Measurements from ENCODE around the gene SLC17A5. TPM values are rescaled to one million over a fixed set of nuclear protein-coding genes. Genes with fewer than 3 reads are reported as not detected.

The SLC17A5 gene
- total and polyA plus RNA-seq, 7 donors = 3.1 to 7.2 (median 4.5) TPM

GRCh38 chr6:73666393-73666792 lies 12.6 kb upstream of the SLC17A5 start:
- ATAC-seq (no peak), DNase-seq (no peak)
- Histone ChIP-seq H3K36me3 (ENCODE audit: insufficient read depth in 1 of 2, low read depth in 1 of 2) (no peaks in the 10 kb centered on the region), H3K4me3 (no peak overlapping the region), H3K9me3 (no peaks in the 10 kb centered on the region), H3K4me1 (peaks cover 5% of the 10 kb centered on the region), H3K27me3 (ENCODE audit: insufficient read depth in 3 of 3, low read length in 2 of 3) (no peaks in the 10 kb centered on the region), H3K27ac (no peak overlapping the region)
- 37 to 48% (median 46%) methylated on average over 2 of the region's 2 CpGs for WGBS, 3 donors
- no peak for TF ChIP-seq CTCF (IDR thresholded peaks at IDR 0.05)
- intact Hi-C loops (cut with DNase I) = no loop called here

DNA sequence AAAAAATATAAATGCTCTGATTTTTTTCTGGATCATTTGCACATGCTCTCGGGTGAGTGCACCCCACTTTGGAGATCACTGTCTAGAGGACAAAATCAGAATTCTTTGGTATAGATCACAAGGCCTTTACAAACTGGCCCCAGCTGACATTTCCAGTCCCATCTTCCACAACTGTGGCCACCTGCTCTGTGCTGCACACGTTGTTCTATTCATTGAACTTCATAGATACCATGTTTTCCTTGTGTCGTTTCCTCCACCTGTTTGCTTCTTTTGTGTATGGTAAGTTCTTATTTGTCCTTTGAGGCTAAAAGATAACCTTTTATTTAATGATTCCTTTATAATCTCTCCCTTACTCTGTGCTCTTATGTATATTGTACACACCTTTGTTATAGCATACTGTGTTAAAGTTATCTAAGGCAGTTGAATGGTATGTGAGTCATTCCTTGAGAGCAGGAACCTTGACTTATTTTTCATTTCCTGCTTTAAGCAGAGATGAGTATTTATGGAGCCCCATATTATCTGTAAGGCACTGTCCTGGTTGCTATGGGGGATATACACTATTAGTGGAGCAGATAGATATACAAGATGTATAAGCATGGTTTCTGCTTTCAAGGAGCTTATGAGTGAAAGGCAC lies 12.0 kb upstream of the SLC17A5 start:
- H3K27me3 ChIP-seq (ENCODE audit: insufficient read depth in 3 of 3, low read length in 2 of 3) = no peaks in the 10 kb centered on the region
- intact Hi-C loops (cut with DNase I) = no loop called here
- ATAC-seq (no peak), DNase-seq (no peak)
- H3K9me3 ChIP-seq = no peaks in the 10 kb centered on the region
- no peak overlapping the region for H3K4me3 ChIP-seq
- H3K4me1 ChIP-seq = peaks cover 5% of the 10 kb centered on the region
- H3K27ac ChIP-seq = no peak overlapping the region
- 42 to 46% (median 43%) methylated on average over 3 of the region's 3 CpGs for WGBS, 3 donors
- no peaks in the 10 kb centered on the region for H3K36me3 ChIP-seq (ENCODE audit: insufficient read depth in 1 of 2, low read depth in 1 of 2)
- TF ChIP-seq CTCF (IDR thresholded peaks at IDR 0.05) = no peak

- no peak overlapping the region for H3K4me3 ChIP-seq
- ATAC-seq = no peak
- TF ChIP-seq CTCF (IDR thresholded peaks at IDR 0.05) = no peak
- H3K9me3 ChIP-seq = no peaks in the 10 kb centered on the region
- intact Hi-C loops (cut with DNase I) = no loop called here
- H3K4me1 ChIP-seq = peaks cover 5% of the 10 kb centered on the region
- DNase-seq = no peak
- no peaks in the 10 kb centered on the region for H3K27me3 ChIP-seq (ENCODE audit: insufficient read depth in 3 of 3, low read length in 2 of 3)
- no peaks in the 10 kb centered on the region for H3K36me3 ChIP-seq (ENCODE audit: insufficient read depth in 1 of 2, low read depth in 1 of 2)
- 84 to 93% (median 85%) methylated on average over 2 of the region's 2 CpGs for WGBS, 3 donors
- no peak overlapping the region for H3K27ac ChIP-seq
Observed at GRCh38 chr6:73664701-73665100, 10.9 kb upstream of the SLC17A5 start.

DNA sequence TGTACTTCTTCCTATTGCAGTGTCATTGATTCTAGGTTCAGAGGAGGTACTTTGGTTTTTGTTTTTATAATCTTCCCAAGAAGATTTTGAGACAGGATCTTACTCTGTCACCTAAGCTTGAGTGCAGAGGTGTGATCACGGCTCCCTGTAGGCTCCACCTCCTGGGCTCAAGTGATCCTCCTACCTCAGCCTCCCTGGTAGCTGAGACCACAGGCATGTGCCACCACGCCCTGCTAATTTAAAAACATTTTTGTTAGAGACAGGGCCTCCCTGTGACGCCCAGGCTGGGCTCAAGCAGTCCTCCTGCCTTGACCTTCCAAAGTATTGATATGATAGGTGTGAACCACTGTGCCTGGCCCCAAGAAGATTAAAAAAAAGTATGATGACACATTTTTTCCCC lies 3.4 kb upstream of the SLC17A5 start:
- WGBS, 3 donors = 88 to 90% (median 89%) methylated on average over 3 of the region's 3 CpGs
- intact Hi-C loops (cut with DNase I) = no loop called here
- ATAC-seq (no peak), DNase-seq (no peak)
- H3K4me3 ChIP-seq = no peak overlapping the region
- H3K36me3 ChIP-seq (ENCODE audit: insufficient read depth in 1 of 2, low read depth in 1 of 2) = no peaks in the 10 kb centered on the region
- peaks cover 15% of the 10 kb centered on the region for H3K4me1 ChIP-seq
- no peaks in the 10 kb centered on the region for H3K27me3 ChIP-seq (ENCODE audit: insufficient read depth in 3 of 3, low read length in 2 of 3)
- no peak for TF ChIP-seq CTCF (IDR thresholded peaks at IDR 0.05)
- H3K27ac ChIP-seq = no peak overlapping the region
- no peaks in the 10 kb centered on the region for H3K9me3 ChIP-seq

DNA sequence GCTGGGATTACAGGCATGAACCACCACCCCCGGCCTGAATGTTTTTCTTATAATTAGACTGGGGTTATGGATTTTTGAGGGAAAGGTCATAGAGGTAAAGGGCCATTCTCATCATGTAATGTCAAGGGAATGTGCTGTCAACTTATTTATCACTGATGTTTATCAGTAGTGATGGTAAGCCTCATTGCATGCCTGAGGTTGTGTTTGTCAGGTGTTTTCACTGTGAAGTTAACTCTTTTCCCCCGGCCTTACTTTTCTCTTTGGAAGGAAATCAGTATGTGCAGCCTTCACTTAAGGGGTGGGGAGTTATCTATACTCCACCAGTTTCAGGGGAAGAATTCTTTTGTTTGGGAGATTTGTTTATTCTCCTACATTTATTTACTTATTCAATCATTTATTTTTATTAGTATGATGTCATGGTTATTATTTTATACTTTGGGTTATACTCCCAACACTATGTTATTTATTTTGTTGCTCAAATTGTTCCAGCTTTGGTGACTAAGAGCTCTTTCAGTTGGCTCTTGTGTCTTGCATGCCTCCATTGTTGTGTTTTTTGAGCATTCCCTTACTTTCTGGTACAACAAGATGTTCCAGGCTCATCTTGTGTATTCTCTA lies 2.8 kb upstream of the SLC17A5 start:
- no peaks in the 10 kb centered on the region for H3K27me3 ChIP-seq (ENCODE audit: insufficient read depth in 3 of 3, low read length in 2 of 3)
- no peak for TF ChIP-seq CTCF (IDR thresholded peaks at IDR 0.05)
- peaks cover 16% of the 10 kb centered on the region for H3K4me1 ChIP-seq
- no peaks in the 10 kb centered on the region for H3K9me3 ChIP-seq
- DNase-seq = no peak
- no peak overlapping the region for H3K27ac ChIP-seq
- ATAC-seq = no peak
- WGBS, 3 donors = 87 to 95% (median 90%) methylated on average over 2 of the region's 2 CpGs
- no peak overlapping the region for H3K4me3 ChIP-seq
- intact Hi-C loops (cut with DNase I) = no loop called here
- H3K36me3 ChIP-seq (ENCODE audit: insufficient read depth in 1 of 2, low read depth in 1 of 2) = no peaks in the 10 kb centered on the region

Data from psoas muscle (tissue), 8 donors.